Spinal cord (tissue), 10 donors: ENCODE results near the gene TEKT5. TPM values are rescaled to one million over a fixed set of nuclear protein-coding genes. Genes with fewer than 3 reads are reported as not detected.

Source experiments
- DNase-seq, 6 donors: peaks; one replicate each; pipeline versions ENCODE4 v3.0.0 to v3.0.0-alpha.2; 2013 to 2015; ENCODE audit warnings: low spot score in 6 of 6, low read depth in 4 of 6
- H3K27ac ChIP-seq: one replicate; pipeline ENCODE4 v1.5.1; 2013; ENCODE audit warnings: low read depth, low read length, control low read depth
- H3K27me3 ChIP-seq: one replicate; pipeline ENCODE4 v1.6.1; 2013; ENCODE audit warnings: low read length; ENCODE audit not compliant: control insufficient read depth, insufficient read depth
- H3K36me3 ChIP-seq: one replicate; pipeline ENCODE4 v1.6.1; 2013; ENCODE audit warnings: low read length; ENCODE audit not compliant: control insufficient read depth, insufficient read depth
- H3K4me1 ChIP-seq: one replicate; pipeline ENCODE4 v1.6.1; 2013; ENCODE audit warnings: low read length; ENCODE audit not compliant: control insufficient read depth, insufficient read depth
- H3K4me3 ChIP-seq: one replicate; pipeline ENCODE4 v1.5.1; 2013; ENCODE audit warnings: low read depth, low read length, control low read depth
- H3K9me3 ChIP-seq: one replicate; pipeline ENCODE4 v1.6.1; 2013; ENCODE audit warnings: low read length; ENCODE audit not compliant: control insufficient read depth, insufficient read depth
- WGBS: methylation state at CpG from one replicate; pipeline ENCODE4 v1.1.5; 2013; ENCODE audit warnings: missing lambda C conversion rate; ENCODE audit not compliant: insufficient coverage; 5-methylcytosine and 5-hydroxymethylcytosine counted together
- polyA plus RNA-seq, 2 donors: library from polyadenylated mRNA; unstranded; fragments of 120-200 nt; gene quantifications; one replicate each; pipeline ENCODE4 v1.2.1, GENCODE V29; 2013; ENCODE audit not compliant: insufficient read length in 2 of 2
- total RNA-seq, 2 donors: library from RNA; depleted of rRNA in 1 of 2; stranded (reverse); fragments of 120-200 nt in 1 of 2; fragments of >200 nt in 1 of 2; gene quantifications; one replicate each; pipeline versions ENCODE4 v1.2.3 to v1.2.4, GENCODE V29; 2013 to 2014
- donor health status: healthy.

The TEKT5 gene
- total and polyA plus RNA-seq, 4 donors = 0.27 to 0.69 (median 0.39) TPM

DNA sequence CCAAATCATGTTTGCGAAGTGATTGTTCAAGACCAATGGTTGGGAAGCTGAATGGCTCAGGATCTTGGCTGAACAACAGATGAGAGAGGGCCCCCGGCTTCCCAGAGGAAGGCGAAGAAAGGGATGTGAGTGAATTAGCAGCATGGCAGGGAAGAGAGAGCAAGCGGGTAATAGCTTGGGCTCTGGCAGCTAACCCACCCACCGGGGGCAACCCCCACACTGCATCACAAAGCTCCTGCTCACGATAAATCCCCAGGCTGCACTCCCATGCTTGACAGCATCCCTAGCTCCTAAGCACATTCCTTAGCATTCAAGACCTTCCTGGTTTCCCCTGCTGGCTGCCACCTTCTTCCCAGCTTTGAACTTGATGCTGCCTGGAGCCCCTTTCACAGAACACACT lies 88.1 kb downstream of the TEKT5 start:
- DNase-seq = peak in 1 of 6 donors; percentile 15
- Histone ChIP-seq H3K27ac (no peak overlapping the region), H3K27me3 (no peaks in the 10 kb centered on the region), H3K4me3 (no peak overlapping the region), H3K9me3 (no peaks in the 10 kb centered on the region), H3K4me1 (peaks cover 13% of the 10 kb centered on the region), H3K36me3 (no peaks in the 10 kb centered on the region)
- 15% methylated on average over 4 of the region's 6 CpGs for WGBS

GRCh38 chr16:10605636-10606035 lies 89.1 kb downstream of the TEKT5 start:
- no peaks in the 10 kb centered on the region for H3K27me3 ChIP-seq
- H3K4me1 ChIP-seq = peaks cover 16% of the 10 kb centered on the region
- H3K27ac ChIP-seq = no peak overlapping the region
- no peak for DNase-seq
- no peak overlapping the region for H3K4me3 ChIP-seq
- no peaks in the 10 kb centered on the region for H3K36me3 ChIP-seq
- H3K9me3 ChIP-seq = no peaks in the 10 kb centered on the region
- 100% methylated on average over 1 of the region's 3 CpGs for WGBS

- DNase-seq = no peak
- WGBS = 77% methylated on average over 12 of the region's 13 CpGs
- Histone ChIP-seq H3K4me1 (peaks cover 13% of the 10 kb centered on the region), H3K36me3 (no peaks in the 10 kb centered on the region), H3K4me3 (no peak overlapping the region), H3K9me3 (no peaks in the 10 kb centered on the region), H3K27me3 (no peaks in the 10 kb centered on the region), H3K27ac (no peak overlapping the region)
Measured at GRCh38 chr16:10601444-10602408, 93.0 kb downstream of the TEKT5 start.

GRCh38 chr16:10600782-10601443 lies 93.8 kb downstream of the TEKT5 start:
- H3K36me3 ChIP-seq = no peaks in the 10 kb centered on the region
- WGBS = 72% methylated on average over 6 of the region's 12 CpGs

DNA sequence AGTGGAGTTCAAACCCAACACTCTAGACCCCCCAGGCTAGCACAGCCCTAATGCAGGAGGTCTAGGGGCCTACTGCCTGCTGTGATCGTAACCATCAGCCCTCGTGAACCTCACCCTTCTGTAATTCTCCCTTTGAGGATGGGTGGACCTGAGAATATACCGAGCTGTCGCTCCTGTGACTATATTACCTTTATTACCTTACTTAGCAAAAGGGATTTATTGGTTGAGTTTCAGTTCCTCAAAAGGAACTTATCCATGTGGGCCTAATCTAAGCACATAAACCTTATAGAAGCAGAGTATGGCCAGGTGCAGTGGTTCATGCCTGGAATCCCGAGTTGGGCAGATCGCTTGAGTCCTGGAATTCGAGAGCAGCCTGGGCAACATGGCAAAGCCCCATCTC lies 95.1 kb downstream of the TEKT5 start:
- WGBS = no CpG with 5 or more reads among the region's 7 CpGs

More at GRCh38 chr16:10600782-10601443, 93.8 kb downstream of the TEKT5 start:
- no peak for DNase-seq
- no peaks in the 10 kb centered on the region for H3K27me3 ChIP-seq
- H3K4me1 ChIP-seq = peaks cover 8% of the 10 kb centered on the region
- no peaks in the 10 kb centered on the region for H3K9me3 ChIP-seq
- no peak overlapping the region for H3K4me3 ChIP-seq
- no peak overlapping the region for H3K27ac ChIP-seq

GRCh38 chr16:10598157-10598556 lies 96.6 kb downstream of the TEKT5 start:
- Histone ChIP-seq H3K36me3 (no peaks in the 10 kb centered on the region), H3K9me3 (no peaks in the 10 kb centered on the region), H3K27ac (no peak overlapping the region), H3K4me3 (no peak overlapping the region), H3K4me1 (peaks cover 8% of the 10 kb centered on the region), H3K27me3 (no peaks in the 10 kb centered on the region)
- no peak for DNase-seq
- WGBS = 67% methylated on average over 11 of the region's 11 CpGs

More for the DNA sequence above, 95.1 kb downstream of the TEKT5 start:
- no peaks in the 10 kb centered on the region for H3K9me3 ChIP-seq
- H3K36me3 ChIP-seq = no peaks in the 10 kb centered on the region
- DNase-seq = no peak
- no peak overlapping the region for H3K27ac ChIP-seq
- H3K27me3 ChIP-seq = no peaks in the 10 kb centered on the region
- peaks cover 8% of the 10 kb centered on the region for H3K4me1 ChIP-seq
- no peak overlapping the region for H3K4me3 ChIP-seq

DNA sequence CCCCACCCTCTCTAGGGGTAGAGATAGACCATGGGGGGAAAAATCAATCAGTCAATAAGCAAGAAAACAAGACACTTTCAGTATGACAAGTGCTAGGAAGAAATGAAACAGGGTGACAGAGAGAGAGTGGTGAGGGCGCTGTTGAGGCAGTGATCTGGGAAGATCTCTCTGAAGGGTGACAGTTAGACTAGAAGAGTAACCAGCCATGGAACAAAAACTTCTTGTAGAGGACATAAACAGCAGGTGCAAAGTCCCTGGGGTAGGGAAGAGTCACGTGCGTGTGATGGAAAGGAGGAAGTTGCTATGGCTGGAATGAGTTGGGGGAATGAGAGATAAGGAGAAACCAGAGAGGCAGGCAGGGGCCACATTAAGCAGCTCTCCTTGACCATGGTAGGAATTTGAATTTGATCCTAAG lies 97.5 kb downstream of the TEKT5 start:
- 81% methylated on average over 3 of the region's 3 CpGs for WGBS
- no peak for DNase-seq

DNA sequence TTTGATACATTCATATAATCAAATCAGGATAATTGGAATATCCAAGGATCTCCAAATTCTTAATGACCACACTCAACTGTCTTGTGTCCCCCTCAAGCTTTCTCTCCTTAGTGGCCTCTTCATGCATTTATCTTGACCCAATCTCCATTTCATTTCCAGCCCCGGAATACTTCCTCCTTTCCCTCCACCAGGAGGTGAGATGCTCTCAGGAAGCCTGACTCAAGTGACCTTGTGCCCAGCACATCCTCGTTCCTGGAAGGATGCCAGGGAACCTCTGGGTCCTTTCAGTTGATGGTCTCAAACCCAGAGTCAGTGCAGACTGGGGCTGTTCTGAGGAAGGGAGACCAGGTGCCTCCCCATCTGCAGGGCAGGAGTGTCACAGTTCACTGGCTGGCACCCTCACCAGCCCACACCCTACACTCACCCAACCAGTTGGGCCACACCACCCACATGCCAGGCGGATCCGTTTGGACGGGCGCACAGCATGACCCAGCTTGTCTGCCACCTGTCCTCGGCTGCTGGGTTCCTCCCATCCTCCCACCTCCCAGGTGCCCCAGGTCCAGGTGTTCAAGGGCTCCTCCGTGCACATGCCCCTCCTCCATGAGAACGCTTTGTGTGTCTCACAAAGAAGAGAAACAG lies 100.3 kb downstream of the TEKT5 start:
- Histone ChIP-seq H3K36me3 (no peaks in the 10 kb centered on the region), H3K9me3 (no peaks in the 10 kb centered on the region), H3K4me1 (peaks cover 5% of the 10 kb centered on the region), H3K4me3 (no peak overlapping the region), H3K27ac (no peak overlapping the region), H3K27me3 (peaks cover 2% of the 10 kb centered on the region)
- 85% methylated on average over 9 of the region's 9 CpGs for WGBS
- DNase-seq = no peak

More for the DNA sequence above, 97.5 kb downstream of the TEKT5 start:
- Histone ChIP-seq H3K4me1 (peaks cover 8% of the 10 kb centered on the region), H3K4me3 (no peak overlapping the region), H3K36me3 (no peaks in the 10 kb centered on the region), H3K9me3 (no peaks in the 10 kb centered on the region), H3K27ac (no peak overlapping the region), H3K27me3 (peaks cover 2% of the 10 kb centered on the region)

DNA sequence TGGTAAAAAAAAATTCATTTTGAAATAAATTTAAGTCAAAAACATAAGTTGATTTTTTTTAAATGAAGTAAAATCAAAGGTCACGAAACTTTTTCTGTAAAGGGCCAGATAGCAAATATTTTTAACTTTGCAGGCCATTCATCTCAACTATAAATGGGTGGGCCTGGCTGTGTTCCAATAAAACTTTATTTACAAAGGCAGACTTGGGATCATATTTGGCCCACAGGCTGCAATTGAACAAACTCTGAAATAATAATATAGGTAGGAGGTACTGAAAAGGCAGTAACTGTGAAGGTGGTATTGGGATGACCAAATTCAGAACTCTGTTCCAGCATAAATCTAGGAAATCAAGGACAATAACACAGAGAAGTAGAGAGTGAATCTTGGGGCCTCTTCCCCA lies 102.1 kb downstream of the TEKT5 start:
- H3K27ac ChIP-seq = no peak overlapping the region
- no peak overlapping the region for H3K4me3 ChIP-seq
- H3K36me3 ChIP-seq = no peaks in the 10 kb centered on the region
- DNase-seq = no peak
- no CpG with 5 or more reads among the region's 1 CpG for WGBS
- no peaks in the 10 kb centered on the region for H3K4me1 ChIP-seq
- peaks cover 2% of the 10 kb centered on the region for H3K27me3 ChIP-seq
- no peaks in the 10 kb centered on the region for H3K9me3 ChIP-seq
